Stimulated activated CD4-positive, alpha-beta T cell treated with anti-CD3 and anti-CD28 coated beads, Interleukin-2, amount 100 ng/mL, for 24 hours (primary cell): Measurements from ENCODE around the gene TET2.
"Not testable (repeated sequence)": the region's sequence is repeated elsewhere in the genome, so short reads cannot be mapped to it uniquely, and the experiment has no call there.

Experiments
- DNase-seq, 2 donors: peaks; one replicate each; pipeline ENCODE4 v3.0.0-alpha.2; 2020

Gene TET2

GRCh38 chr4:105296672-105297071, 150.0 kb downstream of the TET2 start:
- no peak for DNase-seq

DNA sequence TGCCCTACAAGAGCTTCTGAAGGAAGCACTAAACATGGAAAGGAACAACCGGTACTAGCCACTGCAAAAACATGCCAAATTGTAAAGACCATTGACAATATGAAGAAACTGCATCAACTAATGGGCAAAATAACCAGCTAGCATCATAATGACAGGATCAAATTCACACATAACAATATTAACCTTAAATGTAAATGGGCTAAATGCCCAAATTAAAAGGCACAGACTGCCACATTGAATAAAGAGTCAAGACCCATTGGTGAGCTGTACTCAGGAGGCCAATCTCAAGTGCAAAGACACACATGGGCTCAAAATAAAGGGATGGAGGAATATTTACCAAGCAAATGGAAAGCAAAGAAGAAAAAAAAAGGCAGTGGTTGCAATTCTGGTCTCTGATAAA, 152.4 kb downstream of the TET2 start:
- DNase-seq: not testable (repeated sequence)

DNA sequence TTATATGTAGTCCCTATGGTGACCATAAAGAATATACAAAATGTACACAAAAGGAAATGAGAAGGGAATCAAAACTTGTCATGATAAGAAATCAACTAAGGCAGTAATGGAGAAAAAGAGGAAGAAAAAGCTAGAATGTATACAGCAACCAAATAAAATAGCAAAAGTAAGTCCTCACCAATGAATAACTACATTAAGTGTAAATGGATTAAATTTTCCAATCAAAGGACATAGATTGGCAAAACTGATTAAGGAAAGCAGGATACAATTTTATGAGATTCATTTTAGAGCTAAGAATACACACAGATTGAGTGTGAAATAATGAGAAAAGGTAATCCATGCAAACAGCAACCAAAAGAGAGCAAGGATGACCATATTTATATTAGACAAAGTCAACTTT, 157.4 kb downstream of the TET2 start:
- no peak for DNase-seq

GRCh38 chr4:105305019-105305836, 158.6 kb downstream of the TET2 start:
- no peak for DNase-seq

- DNase-seq: peak; percentile 57 to 68
These were observed 159.6 kb downstream of the TET2 start for GRCh38 chr4:105306158-105306781.

DNA sequence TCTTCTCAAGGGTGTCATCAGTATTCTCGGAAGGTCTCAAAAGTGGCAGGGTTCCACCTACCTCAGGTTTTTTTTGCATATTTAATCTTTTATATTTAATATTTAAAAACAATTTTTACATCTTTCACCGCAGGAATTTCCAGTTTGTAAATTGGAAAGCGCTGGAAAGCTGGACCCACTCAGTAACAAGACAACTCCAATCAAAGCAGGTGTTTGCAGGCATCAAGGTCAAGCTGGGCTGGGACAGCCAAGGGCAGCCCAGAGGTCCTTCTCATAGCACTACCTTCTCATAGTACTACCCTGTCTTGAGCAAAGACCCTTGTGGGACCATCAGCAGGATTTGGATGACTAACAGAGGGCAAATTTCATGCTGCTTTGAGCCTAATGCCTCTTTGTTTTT, 160.1 kb downstream of the TET2 start:
- no peak for DNase-seq

- no peak for DNase-seq
These were observed 171.8 kb downstream of the TET2 start for GRCh38 chr4:105318486-105318885.

DNA sequence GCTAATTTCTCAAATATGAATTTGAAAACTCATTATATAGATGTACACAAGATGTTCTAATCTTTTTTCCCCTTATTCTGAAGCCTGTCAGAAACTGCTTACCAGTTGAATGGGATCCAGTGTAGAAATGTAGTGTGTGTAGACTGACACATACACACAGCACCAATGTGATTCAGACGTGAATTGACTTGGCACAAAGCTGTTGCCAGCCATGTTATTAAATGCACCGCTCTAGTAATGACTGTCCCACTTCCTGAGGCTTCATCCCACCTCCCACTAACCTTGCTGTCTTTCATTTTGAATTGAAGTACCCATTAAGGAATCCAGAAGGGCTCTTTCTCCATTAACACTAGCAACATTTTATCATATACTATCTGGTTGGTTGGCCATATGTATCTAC, 180.5 kb downstream of the TET2 start:
- no peak for DNase-seq

GRCh38 chr4:105327956-105328355, 181.3 kb downstream of the TET2 start:
- DNase-seq: no peak

GRCh38 chr4:105329081-105329480, 182.4 kb downstream of the TET2 start:
- no peak for DNase-seq
